Stomach smooth muscle (tissue), 2 donors: Measurements from ENCODE around the gene RNF225.
"Not testable (repeated sequence)": the region's sequence is repeated elsewhere in the genome, so short reads cannot be mapped to it uniquely, and the experiment has no call there.

Experiments
- H3K27ac ChIP-seq: one replicate; pipeline ENCODE4 v1.7.0; 2013; ENCODE audit warnings: mild to moderate bottlenecking, low read length, inconsistent platforms
- H3K27me3 ChIP-seq, 2 donors: one replicate each; pipeline ENCODE4 v1.7.0; 2013; ENCODE audit warnings: low read length in 2 of 2; ENCODE audit not compliant: insufficient read depth in 2 of 2, control insufficient read depth in 1 of 2
- H3K36me3 ChIP-seq, 2 donors: one replicate each; pipeline ENCODE4 v1.7.0; 2013; ENCODE audit warnings: low read length in 2 of 2; ENCODE audit not compliant: control insufficient read depth in 2 of 2, insufficient read depth in 2 of 2
- H3K4me1 ChIP-seq: one replicate; pipeline ENCODE4 v1.7.0; 2013; ENCODE audit warnings: low read length; ENCODE audit not compliant: control insufficient read depth, insufficient read depth
- H3K4me3 ChIP-seq, 2 donors: one replicate each; pipeline ENCODE4 v1.7.0; 2013; ENCODE audit warnings: low read length in 2 of 2
- H3K9ac ChIP-seq, 2 donors: one replicate each; pipeline ENCODE4 v1.7.0; 2013; ENCODE audit warnings: low read length in 2 of 2, mild to moderate bottlenecking in 1 of 2
- H3K9me3 ChIP-seq, 2 donors: one replicate each; pipeline ENCODE4 v1.7.0; 2013; ENCODE audit warnings: low read length in 2 of 2; ENCODE audit not compliant: control insufficient read depth in 2 of 2
- donor health status: healthy.
- donor health status: Pancreatic carcinoma.

Gene RNF225

DNA sequence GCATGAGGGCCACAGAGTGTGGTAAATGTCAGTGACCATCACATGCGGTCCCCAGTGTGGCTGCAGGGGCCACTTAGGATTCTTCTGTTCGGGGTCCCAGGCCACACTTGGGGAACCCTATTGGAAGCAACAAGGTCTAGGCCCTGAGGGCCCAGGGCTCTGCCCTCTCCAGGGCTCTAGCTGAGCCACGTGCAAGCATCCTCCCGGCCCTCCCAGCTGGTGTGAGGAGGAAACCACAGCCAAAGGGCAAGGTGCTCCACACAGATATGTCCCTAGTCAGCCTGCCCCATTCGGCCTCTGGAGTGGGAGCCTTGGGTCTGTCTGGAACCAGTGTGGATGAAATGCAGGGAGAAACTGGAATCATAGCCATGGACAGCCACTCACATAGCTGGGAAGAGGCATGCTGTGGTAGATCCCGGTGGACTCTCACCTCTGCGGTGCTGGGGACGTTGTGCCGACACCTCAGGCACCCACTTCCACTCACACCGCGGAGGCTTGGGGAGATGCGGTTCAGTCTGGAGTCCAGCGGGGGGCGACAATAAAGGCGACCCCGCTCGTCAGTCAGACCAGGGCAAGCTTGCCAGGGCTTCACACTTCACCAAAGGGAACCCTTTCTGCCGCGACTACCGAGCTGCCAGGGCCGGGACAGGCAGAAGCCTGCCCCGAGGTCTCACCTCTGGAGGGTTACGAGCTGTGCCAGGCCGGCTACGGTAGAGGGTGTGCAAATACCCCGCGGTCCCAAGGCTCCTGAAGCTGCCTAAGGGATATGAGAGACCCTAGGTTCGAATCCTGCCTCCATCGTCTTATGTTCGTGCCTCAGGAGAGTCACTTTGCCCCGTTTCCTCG lies 28.6 kb upstream of the RNF225 start:
- no peak overlapping the region for H3K4me3 ChIP-seq
- H3K27me3 ChIP-seq: peaks cover 3 to 6% of the 10 kb centered on the region in 2 donors
- H3K9ac ChIP-seq: no peak overlapping the region
- H3K36me3 ChIP-seq: no peaks in the 10 kb centered on the region
- no peaks in the 10 kb centered on the region for H3K9me3 ChIP-seq
- H3K27ac ChIP-seq: no peak overlapping the region
- peaks cover 3% of the 10 kb centered on the region for H3K4me1 ChIP-seq

DNA sequence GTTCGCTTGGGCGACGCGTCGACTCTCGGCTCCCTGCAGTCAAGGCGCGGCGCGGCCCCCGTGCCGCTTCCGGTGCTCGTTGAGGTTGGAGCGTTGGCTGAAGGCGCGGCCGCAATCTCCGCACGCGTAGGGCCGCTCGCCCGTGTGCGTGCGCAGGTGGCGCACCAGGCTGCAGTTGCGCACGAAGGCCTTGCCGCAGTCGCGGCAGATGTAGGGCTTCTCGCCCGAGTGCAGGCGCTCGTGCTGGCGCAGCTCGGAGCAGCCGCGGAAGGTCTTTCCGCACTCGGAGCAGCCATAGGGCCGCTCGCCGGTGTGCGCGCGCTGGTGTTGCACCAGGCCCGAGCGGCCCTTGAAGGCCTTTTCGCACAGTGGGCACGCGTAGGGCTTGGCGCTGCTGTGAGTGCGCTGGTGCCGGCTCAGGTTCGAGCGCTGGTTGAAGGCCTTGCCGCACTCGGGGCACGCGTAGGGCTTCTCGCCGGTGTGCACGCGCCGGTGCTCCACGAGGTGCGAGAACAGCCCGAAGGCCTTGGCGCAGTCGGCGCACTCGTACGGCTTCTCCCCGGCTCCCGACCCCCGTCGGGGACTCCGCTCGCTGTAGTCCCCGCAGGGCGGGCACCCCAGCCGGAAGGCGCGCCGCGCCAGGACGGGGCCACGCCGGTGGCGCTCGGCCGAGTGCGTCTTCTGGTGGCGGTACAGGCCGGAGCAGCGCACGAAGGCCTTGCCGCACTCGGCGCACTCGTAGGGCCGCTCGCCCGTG lies 27.6 kb upstream of the RNF225 start:
- Histone ChIP-seq H3K9me3 (no peaks in the 10 kb centered on the region), H3K27me3 (peaks cover 3 to 6% of the 10 kb centered on the region in 2 donors), H3K27ac (no peak overlapping the region), H3K36me3 (no peaks in the 10 kb centered on the region), H3K4me1 (no peaks in the 10 kb centered on the region), H3K9ac (no peak overlapping the region), H3K4me3 (no peak overlapping the region)

DNA sequence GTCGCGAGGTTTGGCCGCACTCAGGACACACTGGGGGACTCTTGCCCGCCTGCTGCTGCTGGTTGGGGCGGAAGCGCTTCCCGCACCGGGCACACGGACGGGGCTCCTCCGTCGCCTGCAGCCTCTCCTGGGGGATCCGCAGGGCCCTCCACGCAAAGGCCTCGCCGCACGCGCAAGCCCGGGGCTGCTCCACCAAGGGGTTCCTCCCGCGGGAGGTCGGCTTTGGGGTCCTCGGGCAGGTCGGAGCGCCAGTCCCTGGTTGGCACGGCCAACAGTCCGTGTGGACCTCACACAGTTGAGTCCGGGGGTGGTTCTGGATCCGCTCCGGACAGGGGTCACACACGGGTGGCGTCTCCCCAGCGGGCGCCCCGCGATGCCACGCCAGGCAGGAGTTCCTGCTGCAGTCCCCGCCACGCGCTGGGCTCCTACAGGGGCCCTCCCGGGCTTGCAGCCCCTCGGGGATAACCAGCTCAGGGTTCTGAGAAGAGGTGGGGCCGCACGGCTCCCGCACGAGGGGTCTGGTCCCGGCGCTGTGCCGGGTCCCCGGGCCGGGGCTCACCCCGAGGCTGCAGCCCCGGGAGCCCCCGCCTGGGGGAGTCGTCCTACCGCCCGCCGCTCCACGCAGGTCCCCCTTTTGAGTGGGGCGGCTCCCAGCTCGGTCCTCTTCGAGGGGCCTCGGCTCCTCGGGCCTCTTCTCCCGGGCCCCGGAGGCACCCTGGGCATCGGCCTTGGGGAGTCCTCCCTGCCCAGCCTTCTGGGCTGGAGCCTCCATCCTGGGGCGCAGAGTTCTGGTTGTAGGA lies 26.7 kb upstream of the RNF225 start:
- no peaks in the 10 kb centered on the region for H3K4me1 ChIP-seq
- no peak overlapping the region for H3K27ac ChIP-seq
- H3K27me3 ChIP-seq: peaks cover 3 to 6% of the 10 kb centered on the region in 2 donors
- no peak overlapping the region for H3K9ac ChIP-seq
- H3K4me3 ChIP-seq: no peak overlapping the region
- no peaks in the 10 kb centered on the region for H3K9me3 ChIP-seq
- no peaks in the 10 kb centered on the region for H3K36me3 ChIP-seq

DNA sequence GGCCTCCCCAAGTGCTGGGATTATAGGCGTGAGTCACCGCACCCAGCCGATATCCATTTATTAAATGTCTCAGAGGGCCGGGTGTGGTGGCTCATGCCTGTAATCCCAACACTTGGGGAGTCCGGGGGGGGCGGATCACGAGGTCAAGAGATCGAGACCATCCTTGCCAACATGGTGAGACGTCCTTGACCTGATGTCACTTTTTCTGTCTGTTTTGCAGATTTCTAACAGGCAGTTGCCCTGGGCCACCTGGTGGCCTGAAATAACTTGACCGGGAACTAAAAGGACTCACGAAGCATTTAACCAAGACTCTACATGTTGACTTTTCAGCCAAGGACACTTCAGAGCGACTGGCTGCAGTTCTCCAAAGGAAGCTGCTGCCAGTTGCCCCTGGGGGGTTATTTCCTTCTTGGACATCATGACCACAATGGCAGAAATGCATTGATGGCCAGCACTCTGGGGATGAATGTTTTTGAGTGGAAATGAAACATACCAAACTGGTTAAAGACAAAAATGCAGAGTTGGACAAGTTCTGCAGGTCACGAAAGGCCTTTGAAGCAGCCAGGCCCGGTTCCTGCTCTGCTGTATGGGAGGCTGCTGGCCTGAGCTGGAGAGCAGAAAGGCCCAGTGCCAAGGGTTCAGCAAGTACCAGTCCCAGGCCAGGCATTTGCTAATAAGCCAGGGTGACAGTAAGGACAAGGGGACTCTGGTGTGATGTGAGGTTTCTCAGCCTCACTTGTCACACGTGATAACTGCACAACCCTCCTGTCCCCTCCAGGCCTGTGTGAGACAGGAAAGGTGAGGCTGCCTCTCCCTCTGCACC lies 22.9 kb upstream of the RNF225 start:
- Histone ChIP-seq H3K9ac (no peak overlapping the region), H3K36me3 (no peaks in the 10 kb centered on the region), H3K9me3 (no peaks in the 10 kb centered on the region), H3K27me3 (peaks cover 0 to 3% of the 10 kb centered on the region in 2 donors), H3K4me1 (no peaks in the 10 kb centered on the region), H3K4me3 (no peak overlapping the region), H3K27ac (no peak overlapping the region)

DNA sequence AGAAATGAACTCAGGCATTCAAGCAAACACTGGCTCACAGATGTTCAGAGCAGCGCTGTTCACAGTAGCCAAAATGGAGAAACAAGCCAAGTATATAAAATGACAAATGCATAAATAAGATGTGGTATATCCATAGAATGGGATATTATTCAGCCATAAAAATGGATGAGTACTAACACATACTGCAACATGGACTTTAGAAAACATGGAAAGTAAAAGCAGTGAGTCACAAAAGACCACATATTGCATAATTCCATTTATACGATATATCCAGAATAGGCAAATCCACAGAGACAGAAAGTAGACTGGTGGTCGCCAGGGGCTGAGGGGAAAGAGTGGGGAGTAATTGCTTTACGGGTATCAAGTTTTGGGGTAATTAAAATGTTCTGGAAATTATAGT lies 21.3 kb upstream of the RNF225 start:
- H3K27me3 ChIP-seq: no peaks in the 10 kb centered on the region
- no peak overlapping the region for H3K27ac ChIP-seq
- H3K4me1 ChIP-seq: no peaks in the 10 kb centered on the region
- no peak overlapping the region for H3K9ac ChIP-seq
- no peaks in the 10 kb centered on the region for H3K36me3 ChIP-seq
- no peaks in the 10 kb centered on the region for H3K9me3 ChIP-seq
- no peak overlapping the region for H3K4me3 ChIP-seq

DNA sequence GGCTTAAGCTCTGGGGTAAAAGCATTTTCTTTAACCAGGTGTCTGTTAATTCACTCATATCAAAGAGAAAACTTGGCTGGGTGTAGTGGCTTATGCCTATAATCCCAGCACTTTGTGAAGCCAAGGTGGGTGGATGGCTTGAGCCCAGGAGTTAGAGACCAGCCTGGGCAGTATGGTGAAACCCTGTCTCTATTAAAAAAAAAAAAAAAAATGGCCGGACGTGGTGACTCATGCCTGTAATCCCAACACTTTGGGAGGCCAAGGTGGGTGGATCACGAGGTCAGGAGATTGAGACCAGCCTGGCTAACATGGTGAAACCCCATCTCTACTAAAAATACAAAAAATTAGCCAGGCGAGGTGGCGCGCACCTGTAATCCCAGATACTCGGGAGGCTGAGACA lies 18.7 kb upstream of the RNF225 start:
- H3K9me3 ChIP-seq, H3K27me3 ChIP-seq, H3K4me3 ChIP-seq, H3K27ac ChIP-seq, H3K9ac ChIP-seq, H3K36me3 ChIP-seq: not testable (repeated sequence)
- peaks cover 16% of the 10 kb centered on the region for H3K4me1 ChIP-seq

DNA sequence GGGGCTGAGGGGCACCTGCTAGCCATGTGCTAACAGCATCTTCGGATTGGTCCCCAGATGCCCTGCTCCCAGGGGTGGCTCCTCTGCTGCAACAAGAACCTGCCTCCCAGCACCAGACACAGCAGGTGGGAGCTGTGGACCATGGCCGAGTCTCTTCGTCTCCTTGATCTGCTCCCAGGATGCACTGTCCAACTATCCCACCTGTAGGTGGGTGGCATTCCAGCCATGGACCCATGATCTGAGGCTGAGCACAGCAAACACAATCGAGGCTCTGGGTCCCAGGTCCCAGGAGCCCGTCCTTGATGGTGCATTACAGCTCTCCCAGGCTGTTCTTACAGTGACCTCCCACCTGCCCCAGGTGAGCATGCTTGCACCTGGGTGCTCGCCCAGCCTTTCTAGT lies 16.2 kb upstream of the RNF225 start:
- Histone ChIP-seq H3K9ac (no peak overlapping the region), H3K27ac (no peak overlapping the region), H3K27me3 (no peaks in the 10 kb centered on the region), H3K4me3 (peak overlapping the region in 1 of 2 donors; percentile 85), H3K36me3 (no peaks in the 10 kb centered on the region), H3K9me3 (no peaks in the 10 kb centered on the region), H3K4me1 (peaks cover 20% of the 10 kb centered on the region)

DNA sequence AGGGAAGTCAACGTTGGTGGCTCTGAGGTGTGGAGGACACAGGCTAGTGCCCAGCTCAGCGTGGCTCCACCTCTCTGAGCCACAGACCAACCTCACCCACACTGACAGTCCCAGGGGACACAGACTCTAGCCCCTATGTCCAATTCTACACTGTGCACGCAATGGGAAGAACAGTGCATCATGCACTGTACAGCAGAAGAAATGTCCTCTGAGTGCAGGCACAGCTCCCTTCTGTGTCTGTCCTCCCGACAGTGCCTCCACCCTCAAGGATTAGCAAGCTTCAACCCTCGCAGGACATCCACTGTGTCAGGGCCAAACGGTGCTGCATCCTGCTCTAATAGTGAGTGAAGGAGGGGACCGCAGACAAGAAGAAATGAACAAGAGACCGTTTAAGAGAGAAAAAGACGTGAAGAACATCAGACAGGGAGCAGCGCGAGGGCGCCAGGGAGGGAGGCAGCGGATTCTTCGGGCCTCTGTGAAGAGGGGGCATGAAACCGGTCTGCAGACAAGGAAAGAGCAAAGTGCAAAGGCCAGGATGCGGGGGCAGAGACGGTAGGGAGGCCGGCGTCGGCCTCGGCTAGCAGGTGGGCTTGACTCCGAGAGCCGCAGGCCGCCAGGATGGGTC lies 15.3 kb upstream of the RNF225 start:
- Histone ChIP-seq H3K4me3 (peak overlapping the region; percentile 78 to 85), H3K9me3 (no peaks in the 10 kb centered on the region), H3K4me1 (peaks cover 20% of the 10 kb centered on the region), H3K9ac (peak overlapping the region; percentile 83 to 87), H3K27ac (peak overlapping the region; percentile 92), H3K36me3 (no peaks in the 10 kb centered on the region), H3K27me3 (no peaks in the 10 kb centered on the region)

DNA sequence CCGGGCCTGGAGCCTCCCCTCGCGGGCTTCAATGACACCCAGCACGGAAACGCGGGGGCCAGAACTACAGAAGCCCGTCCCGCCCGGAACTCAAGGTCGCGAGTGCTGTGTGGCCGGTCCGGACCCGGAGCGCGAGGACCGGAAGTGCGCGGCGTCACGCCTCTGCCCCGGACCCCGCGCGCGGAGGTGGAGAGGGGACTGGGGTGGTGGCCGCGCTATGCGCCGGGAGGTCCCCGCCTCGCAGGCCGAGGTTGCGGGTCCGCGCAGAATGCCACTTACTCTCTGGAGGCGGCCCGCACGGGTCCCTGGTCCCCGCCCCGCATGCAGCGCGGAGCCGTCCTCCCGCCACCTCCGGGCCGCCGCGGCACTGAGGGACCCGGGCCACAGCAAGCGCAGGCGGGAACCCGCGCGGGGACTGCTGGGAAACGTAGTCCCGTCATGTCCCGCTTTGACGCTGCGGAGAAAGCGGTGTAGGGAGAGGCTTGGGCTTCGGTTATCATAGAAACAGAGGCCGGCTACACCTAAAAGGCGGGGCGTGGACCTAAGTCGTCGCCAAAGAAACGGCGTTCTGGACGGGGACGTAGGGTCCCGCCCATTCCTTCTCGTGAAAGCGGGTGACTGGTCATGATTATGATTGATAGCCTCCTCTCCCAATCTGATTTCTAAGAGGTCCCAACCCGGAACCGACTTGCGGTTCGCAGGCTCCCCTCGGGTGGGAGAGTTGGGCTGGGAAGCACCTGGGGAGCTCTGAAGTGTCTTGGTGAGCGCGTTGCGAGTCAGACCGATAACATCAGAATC lies 14.6 kb upstream of the RNF225 start, which contains the start of gene ZNF837:
TSS of gene ZNF837 (minus strand) at position 369 of the 798 bp plus-strand sequence. CDS start 11,698 bp downstream, outside the sequence.
- peak within 1 kb of the TSS; percentile 92 for H3K27ac ChIP-seq
- peaks cover 27% of the 10 kb centered on the region for H3K4me1 ChIP-seq
- H3K4me3 ChIP-seq: peak within 1 kb of the TSS; percentile 78 to 85
- H3K9me3 ChIP-seq: no peaks in the 10 kb centered on the region
- no peaks in the 10 kb centered on the region for H3K36me3 ChIP-seq
- H3K27me3 ChIP-seq: no peaks in the 10 kb centered on the region
- H3K9ac ChIP-seq: peak within 1 kb of the TSS; percentile 83 to 87
